Measurements from ENCODE around the gene FAM3A. TPM values are rescaled to one million over a fixed set of nuclear protein-coding genes. Genes with fewer than 3 reads are reported as not detected.

Gene FAM3A
- total and polyA plus RNA-seq, 9 of the 15 experiments (the other 6 are each of a cell fraction or from before 2014, with no cell fraction given): 0.75 to 70.6 (median 27.0) TPM

DNA sequence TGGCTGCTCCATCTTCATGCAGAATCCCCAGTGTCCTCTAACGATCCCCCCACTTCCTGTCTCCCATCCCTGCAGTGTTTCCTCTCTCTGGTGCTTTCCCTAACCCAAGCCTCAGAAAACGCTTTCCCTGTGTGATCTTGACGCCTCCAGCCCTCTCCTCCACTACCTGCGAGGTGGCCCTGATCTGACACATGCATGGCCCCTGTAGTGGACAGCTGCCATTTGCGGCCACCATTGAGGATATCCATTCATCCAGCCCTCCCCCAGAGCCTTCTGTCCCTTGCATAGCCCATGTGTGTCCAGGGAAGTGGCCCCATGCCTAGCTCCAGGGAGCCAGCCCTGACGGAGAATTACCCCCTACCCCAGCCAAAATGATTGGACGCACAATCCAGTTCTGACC lies 32.7 kb downstream of the FAM3A start:
- in situ Hi-C loops (cut with MboI) (no loop called here), intact Hi-C loops (cut with micrococcal nuclease) (loop anchor here (5.0 kb wide), 1 partner anchor 34 kb away; the partner anchor contains the start of gene FAM3A)
- no peaks in the 10 kb centered on the region for H3K9me3 ChIP-seq (replicated peaks; ENCODE audit: control insufficient read depth, insufficient read depth, low read depth, low read length)
- ATAC-seq: no peak
- H3K27me3 ChIP-seq (ENCODE audit: control insufficient read depth in 2 of 2, insufficient read depth in 2 of 2, low read length in 2 of 2): no peaks in the 10 kb centered on the region
- no peak for DNase-seq (ENCODE audit: extremely low read depth in 1 of 4, low spot score in 3 of 4)
- H3K4me1 ChIP-seq (replicated peaks in 1 of 2; ENCODE audit: control insufficient read depth in 2 of 2, insufficient read depth in 2 of 2, low read length in 2 of 2): peaks cover 45 to 81% of the 10 kb centered on the region in 2 experiments
- no peak overlapping the region for H3K4me3 ChIP-seq
- H3K27ac ChIP-seq (ENCODE audit: extremely low read depth, low read depth, low read length): peak overlapping the region; percentile 87
- no peak for FAIRE-seq
- no TSS peak for BruUV-seq (replicated peaks)
- peak overlapping the region; percentile 91 for H3K4me2 ChIP-seq (ENCODE audit: insufficient read depth, low read length)
- CTCF ChIA-PET (ENCODE audit: low intra/inter-chr PET ratio): no interaction called here
- H3K36me3 ChIP-seq (ENCODE audit: control insufficient read depth, insufficient read depth, low read length): peaks cover 41% of the 10 kb centered on the region
- no peaks in the 10 kb centered on the region for H3K9me1 ChIP-seq (ENCODE audit: control insufficient read depth, insufficient read depth, low read length)
- no peak overlapping the region for H2AFZ ChIP-seq (ENCODE audit: low read depth, low read length)
- H3K79me2 ChIP-seq (ENCODE audit: control insufficient read depth, insufficient read depth, low read length): peaks cover 48% of the 10 kb centered on the region
- peak; percentile 68 for TF ChIP-seq SUPT5H (IDR thresholded peaks at IDR 0.05)
- TF ChIP-seq, protein P1, sequence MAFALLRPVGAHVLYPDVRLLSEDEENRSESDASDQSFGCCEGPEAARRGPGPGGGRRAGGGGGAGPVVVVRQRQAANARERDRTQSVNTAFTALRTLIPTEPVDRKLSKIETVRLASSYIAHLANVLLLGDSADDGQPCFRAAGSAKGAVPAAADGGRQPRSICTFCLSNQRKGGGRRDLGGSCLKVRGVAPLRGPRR (CRISPR knock-in tag; IDR thresholded peaks at IDR 0.05): no peak
- no peak for TF ChIP-seq ZNF408 (CRISPR knock-in tag; IDR thresholded peaks at IDR 0.05; ENCODE audit: low read depth)
- TF ChIP-seq, protein P2, sequence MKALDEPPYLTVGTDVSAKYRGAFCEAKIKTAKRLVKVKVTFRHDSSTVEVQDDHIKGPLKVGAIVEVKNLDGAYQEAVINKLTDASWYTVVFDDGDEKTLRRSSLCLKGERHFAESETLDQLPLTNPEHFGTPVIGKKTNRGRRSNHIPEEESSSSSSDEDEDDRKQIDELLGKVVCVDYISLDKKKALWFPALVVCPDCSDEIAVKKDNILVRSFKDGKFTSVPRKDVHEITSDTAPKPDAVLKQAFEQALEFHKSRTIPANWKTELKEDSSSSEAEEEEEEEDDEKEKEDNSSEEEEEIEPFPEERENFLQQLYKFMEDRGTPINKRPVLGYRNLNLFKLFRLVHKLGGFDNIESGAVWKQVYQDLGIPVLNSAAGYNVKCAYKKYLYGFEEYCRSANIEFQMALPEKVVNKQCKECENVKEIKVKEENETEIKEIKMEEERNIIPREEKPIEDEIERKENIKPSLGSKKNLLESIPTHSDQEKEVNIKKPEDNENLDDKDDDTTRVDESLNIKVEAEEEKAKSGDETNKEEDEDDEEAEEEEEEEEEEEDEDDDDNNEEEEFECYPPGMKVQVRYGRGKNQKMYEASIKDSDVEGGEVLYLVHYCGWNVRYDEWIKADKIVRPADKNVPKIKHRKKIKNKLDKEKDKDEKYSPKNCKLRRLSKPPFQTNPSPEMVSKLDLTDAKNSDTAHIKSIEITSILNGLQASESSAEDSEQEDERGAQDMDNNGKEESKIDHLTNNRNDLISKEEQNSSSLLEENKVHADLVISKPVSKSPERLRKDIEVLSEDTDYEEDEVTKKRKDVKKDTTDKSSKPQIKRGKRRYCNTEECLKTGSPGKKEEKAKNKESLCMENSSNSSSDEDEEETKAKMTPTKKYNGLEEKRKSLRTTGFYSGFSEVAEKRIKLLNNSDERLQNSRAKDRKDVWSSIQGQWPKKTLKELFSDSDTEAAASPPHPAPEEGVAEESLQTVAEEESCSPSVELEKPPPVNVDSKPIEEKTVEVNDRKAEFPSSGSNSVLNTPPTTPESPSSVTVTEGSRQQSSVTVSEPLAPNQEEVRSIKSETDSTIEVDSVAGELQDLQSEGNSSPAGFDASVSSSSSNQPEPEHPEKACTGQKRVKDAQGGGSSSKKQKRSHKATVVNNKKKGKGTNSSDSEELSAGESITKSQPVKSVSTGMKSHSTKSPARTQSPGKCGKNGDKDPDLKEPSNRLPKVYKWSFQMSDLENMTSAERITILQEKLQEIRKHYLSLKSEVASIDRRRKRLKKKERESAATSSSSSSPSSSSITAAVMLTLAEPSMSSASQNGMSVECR (CRISPR knock-in tag; IDR thresholded peaks at IDR 0.05): 0 out of 2 replicates have a peak, but pooled peaks have one; percentile 46
- TF ChIP-seq YY1 (IDR thresholded peaks at IDR 0.05; ENCODE audit: borderline replicate concordance in 1 of 3, control insufficient read depth in 1 of 3, extremely low read depth in 1 of 3, insufficient read depth in 3 of 3, insufficient read length in 1 of 3, insufficient replicate concordance in 2 of 3, low read depth in 1 of 3, low read length in 2 of 3): peak in 1 of 3 experiments; percentile 4
- peak; percentile 35; the same call in 1 of the 2 replicates for TF ChIP-seq MYNN (IDR thresholded peaks at IDR 0.05)
- TF ChIP-seq MYNN (CRISPR knock-in tag; IDR thresholded peaks at IDR 0.05): no peak
- peak; percentile 15; the same call in 1 of the 2 replicates for TF ChIP-seq RBFOX2 (IDR thresholded peaks at IDR 0.05; ENCODE audit: low read depth, low read length)
- peak; percentile 67 for TF ChIP-seq POLR2A (conservative IDR thresholded peaks at IDR 0.05)
- no peak for TF ChIP-seq MAZ (CRISPR knock-in tag; conservative IDR thresholded peaks at IDR 0.05 in 1 of 2, IDR thresholded peaks at IDR 0.05 in 1 of 2)
- TF ChIP-seq POLR2AphosphoS2 (IDR thresholded peaks at IDR 0.05; ENCODE audit: low read length): peak; percentile 69
- WGBS (ENCODE audit: insufficient coverage, low coverage, missing lambda C conversion rate): 78% methylated on average over 7 of the region's 7 CpGs
- H3K9ac ChIP-seq (ENCODE audit: insufficient read depth in 1 of 2, low read depth in 2 of 2, low read length in 2 of 2): peak overlapping the region; percentile 84 to 88
- no peaks in the 10 kb centered on the region for H4K20me1 ChIP-seq (replicated peaks; ENCODE audit: control insufficient read depth, insufficient read depth, low read length)
- POLR2A ChIA-PET: interaction anchor here (0.5 to 1.6 kb wide), 10 partner anchors 8 to 110 kb away, joined by 3 to 5 read pairs (median 3); partner anchors contain the start of gene PLXNA3
